Measurements from ENCODE around the gene SNRPD3.

The SNRPD3 gene

DNA sequence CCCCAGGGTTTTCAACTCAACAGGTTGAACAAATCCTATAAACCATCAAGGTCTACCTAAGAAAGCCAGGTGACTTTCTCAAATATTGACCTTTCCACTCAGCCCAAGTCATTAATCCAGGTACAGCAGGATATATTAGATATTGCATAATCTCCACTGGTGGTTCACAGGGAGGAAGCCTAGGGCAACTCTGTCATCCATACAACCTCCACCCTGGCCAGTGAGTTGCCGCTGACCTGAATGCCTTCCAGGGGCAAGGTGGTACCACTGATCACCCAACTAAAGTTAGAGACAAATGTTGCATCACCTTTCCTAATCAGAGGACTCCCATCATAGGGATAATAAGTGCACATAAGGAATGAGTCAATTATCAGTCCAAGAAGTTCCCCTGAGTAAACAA is 23.7 kb upstream of the SNRPD3 start:
- Histone ChIP-seq H3K27ac (ENCODE audit: poor library complexity, severe bottlenecking) (no peak overlapping the region), H3K9me3 (ENCODE audit: severe bottlenecking) (no peaks in the 10 kb centered on the region), H3K27me3 (ENCODE audit: insufficient read depth, poor library complexity, severe bottlenecking) (no peaks in the 10 kb centered on the region), H3K4me3 (ENCODE audit: severe bottlenecking) (no peak overlapping the region), H3K36me3 (ENCODE audit: low read depth) (no peaks in the 10 kb centered on the region), H3K4me1 (ENCODE audit: insufficient read depth, poor library complexity, severe bottlenecking) (no peaks in the 10 kb centered on the region)
- TF ChIP-seq, protein P1, sequence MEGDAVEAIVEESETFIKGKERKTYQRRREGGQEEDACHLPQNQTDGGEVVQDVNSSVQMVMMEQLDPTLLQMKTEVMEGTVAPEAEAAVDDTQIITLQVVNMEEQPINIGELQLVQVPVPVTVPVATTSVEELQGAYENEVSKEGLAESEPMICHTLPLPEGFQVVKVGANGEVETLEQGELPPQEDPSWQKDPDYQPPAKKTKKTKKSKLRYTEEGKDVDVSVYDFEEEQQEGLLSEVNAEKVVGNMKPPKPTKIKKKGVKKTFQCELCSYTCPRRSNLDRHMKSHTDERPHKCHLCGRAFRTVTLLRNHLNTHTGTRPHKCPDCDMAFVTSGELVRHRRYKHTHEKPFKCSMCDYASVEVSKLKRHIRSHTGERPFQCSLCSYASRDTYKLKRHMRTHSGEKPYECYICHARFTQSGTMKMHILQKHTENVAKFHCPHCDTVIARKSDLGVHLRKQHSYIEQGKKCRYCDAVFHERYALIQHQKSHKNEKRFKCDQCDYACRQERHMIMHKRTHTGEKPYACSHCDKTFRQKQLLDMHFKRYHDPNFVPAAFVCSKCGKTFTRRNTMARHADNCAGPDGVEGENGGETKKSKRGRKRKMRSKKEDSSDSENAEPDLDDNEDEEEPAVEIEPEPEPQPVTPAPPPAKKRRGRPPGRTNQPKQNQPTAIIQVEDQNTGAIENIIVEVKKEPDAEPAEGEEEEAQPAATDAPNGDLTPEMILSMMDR (IDR thresholded peaks at IDR 0.05; ENCODE audit: poor library complexity, severe bottlenecking) = no peak
- no peak for ATAC-seq (ENCODE audit: low read depth)
- no peak for DNase-seq (ENCODE audit: low spot score)

DNA sequence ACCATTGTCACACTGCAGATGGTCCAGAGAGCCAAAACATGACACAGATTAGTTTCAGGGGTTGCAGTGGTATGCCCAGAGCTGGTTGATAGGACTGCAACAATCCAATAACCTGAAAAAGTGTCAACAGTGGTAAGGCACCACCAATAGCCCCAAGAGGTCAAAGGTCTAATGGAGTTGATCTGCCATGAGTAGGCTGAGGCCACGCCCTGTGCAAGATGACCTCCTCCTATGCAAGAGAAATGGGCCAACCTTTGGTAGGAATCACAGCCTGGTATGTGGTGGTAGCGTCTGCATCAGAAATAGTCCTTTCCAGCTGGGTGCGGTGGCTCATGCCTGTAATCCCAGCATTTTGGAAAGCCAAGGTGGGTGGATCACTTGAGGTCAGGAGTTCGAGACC is 20.5 kb upstream of the SNRPD3 start:
- TF ChIP-seq, protein P1 (IDR thresholded peaks at IDR 0.05; ENCODE audit: poor library complexity, severe bottlenecking) = no peak
- no peaks in the 10 kb centered on the region for H3K36me3 ChIP-seq (ENCODE audit: low read depth)
- H3K4me1 ChIP-seq (ENCODE audit: insufficient read depth, poor library complexity, severe bottlenecking) = no peaks in the 10 kb centered on the region
- H3K27me3 ChIP-seq (ENCODE audit: insufficient read depth, poor library complexity, severe bottlenecking) = no peaks in the 10 kb centered on the region
- H3K4me3 ChIP-seq (ENCODE audit: severe bottlenecking) = no peak overlapping the region
- no peak for ATAC-seq (ENCODE audit: low read depth)
- no peaks in the 10 kb centered on the region for H3K9me3 ChIP-seq (ENCODE audit: severe bottlenecking)
- H3K27ac ChIP-seq (ENCODE audit: poor library complexity, severe bottlenecking) = no peak overlapping the region
- no peak for DNase-seq (ENCODE audit: low spot score)

DNA sequence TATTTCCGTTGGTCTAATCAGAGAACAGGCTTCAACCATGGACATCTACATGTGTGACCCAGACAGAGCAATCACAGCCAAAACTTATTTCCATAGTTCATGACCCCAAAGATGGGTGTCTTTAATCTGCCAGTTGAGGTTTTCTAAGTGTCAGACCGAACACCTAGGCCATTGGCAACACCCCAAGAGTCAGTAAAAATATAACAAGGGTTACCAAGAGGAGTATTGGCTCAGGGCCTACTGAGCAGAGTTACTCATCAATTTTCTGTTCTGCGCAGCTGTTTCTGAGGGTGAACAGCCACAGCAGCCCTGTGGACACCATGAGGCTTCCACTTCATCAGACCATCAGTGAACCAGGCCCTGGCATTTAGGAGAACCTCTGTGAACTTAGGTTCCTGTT is 19.7 kb upstream of the SNRPD3 start:
- TF ChIP-seq, protein P1 (IDR thresholded peaks at IDR 0.05; ENCODE audit: poor library complexity, severe bottlenecking) = no peak
- Histone ChIP-seq H3K9me3 (ENCODE audit: severe bottlenecking) (no peaks in the 10 kb centered on the region), H3K27me3 (ENCODE audit: insufficient read depth, poor library complexity, severe bottlenecking) (no peaks in the 10 kb centered on the region), H3K4me3 (ENCODE audit: severe bottlenecking) (no peak overlapping the region), H3K4me1 (ENCODE audit: insufficient read depth, poor library complexity, severe bottlenecking) (no peaks in the 10 kb centered on the region), H3K36me3 (ENCODE audit: low read depth) (peaks cover 3% of the 10 kb centered on the region; the same call in 1 of the 2 replicates), H3K27ac (ENCODE audit: poor library complexity, severe bottlenecking) (no peak overlapping the region)
- DNase-seq (ENCODE audit: low spot score) = no peak
- ATAC-seq (ENCODE audit: low read depth) = no peak

DNA sequence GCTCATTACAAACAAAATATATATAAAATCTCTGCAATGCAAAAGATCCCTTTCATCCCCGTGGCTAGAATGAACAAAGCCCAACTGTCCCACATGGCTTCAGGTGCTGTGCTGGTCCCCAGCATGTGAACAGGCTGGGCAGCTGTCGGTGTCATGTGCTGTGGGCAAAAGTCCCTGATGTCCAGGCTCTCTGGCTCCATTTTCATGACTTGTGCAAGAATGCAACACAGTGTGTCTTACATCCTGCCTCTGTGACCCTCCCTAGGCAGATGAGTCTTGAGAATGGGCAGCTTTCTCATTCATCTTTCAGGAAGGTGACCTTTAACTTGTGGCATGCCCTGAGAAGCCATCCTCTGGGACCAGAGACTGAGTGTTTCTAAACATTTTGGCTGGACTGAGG is 15.3 kb upstream of the SNRPD3 start:
- peaks cover 22% of the 10 kb centered on the region for H3K36me3 ChIP-seq (ENCODE audit: low read depth)
- no peak for ATAC-seq (ENCODE audit: low read depth)
- H3K4me1 ChIP-seq (ENCODE audit: insufficient read depth, poor library complexity, severe bottlenecking) = no peaks in the 10 kb centered on the region

More for the DNA sequence above, 15.3 kb upstream of the SNRPD3 start:
- Histone ChIP-seq H3K27ac (ENCODE audit: poor library complexity, severe bottlenecking) (no peak overlapping the region), H3K4me3 (ENCODE audit: severe bottlenecking) (no peak overlapping the region), H3K27me3 (ENCODE audit: insufficient read depth, poor library complexity, severe bottlenecking) (no peaks in the 10 kb centered on the region), H3K9me3 (ENCODE audit: severe bottlenecking) (no peaks in the 10 kb centered on the region)
- no peak for DNase-seq (ENCODE audit: low spot score)
- TF ChIP-seq, protein P1 (IDR thresholded peaks at IDR 0.05; ENCODE audit: poor library complexity, severe bottlenecking) = no peak
